ENCODE results near the gene RPS6KC1. TPM values are rescaled to one million over a fixed set of nuclear protein-coding genes. Genes with fewer than 3 reads are reported as not detected.
"Not testable (repeated sequence)": the region's sequence is repeated elsewhere in the genome, so short reads cannot be mapped to it uniquely, and the experiment has no call there.

RPS6KC1 gene
- total and polyA plus RNA-seq, 2 donors from 2014 or later, result 6.3 to 13.8 TPM

DNA sequence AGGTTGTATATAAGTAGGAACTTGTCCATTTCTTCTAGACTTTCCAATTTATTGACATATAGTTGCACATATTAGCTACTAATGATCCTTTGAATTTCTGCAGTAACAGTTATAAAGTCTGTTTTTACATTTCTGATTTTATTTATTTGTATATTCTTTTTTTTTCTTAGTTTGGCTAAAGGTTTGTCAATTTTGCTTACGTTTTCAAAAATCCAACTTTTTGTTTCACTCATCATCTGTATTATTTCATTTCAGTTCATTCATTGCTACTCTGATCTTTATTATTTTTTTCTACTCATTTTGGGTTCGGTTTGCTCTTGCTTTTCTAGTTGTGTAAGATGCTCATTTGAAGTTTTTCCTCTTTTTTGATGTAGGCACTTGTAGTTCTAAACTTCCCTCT, 97.9 kb downstream of the RPS6KC1 start:
- no peak for DNase-seq
- TF ChIP-seq, protein P1, sequence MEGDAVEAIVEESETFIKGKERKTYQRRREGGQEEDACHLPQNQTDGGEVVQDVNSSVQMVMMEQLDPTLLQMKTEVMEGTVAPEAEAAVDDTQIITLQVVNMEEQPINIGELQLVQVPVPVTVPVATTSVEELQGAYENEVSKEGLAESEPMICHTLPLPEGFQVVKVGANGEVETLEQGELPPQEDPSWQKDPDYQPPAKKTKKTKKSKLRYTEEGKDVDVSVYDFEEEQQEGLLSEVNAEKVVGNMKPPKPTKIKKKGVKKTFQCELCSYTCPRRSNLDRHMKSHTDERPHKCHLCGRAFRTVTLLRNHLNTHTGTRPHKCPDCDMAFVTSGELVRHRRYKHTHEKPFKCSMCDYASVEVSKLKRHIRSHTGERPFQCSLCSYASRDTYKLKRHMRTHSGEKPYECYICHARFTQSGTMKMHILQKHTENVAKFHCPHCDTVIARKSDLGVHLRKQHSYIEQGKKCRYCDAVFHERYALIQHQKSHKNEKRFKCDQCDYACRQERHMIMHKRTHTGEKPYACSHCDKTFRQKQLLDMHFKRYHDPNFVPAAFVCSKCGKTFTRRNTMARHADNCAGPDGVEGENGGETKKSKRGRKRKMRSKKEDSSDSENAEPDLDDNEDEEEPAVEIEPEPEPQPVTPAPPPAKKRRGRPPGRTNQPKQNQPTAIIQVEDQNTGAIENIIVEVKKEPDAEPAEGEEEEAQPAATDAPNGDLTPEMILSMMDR (IDR thresholded peaks at IDR 0.05; ENCODE audit: borderline replicate concordance, extremely low read depth, insufficient read depth), result no peak
- H3K9me3 ChIP-seq (ENCODE audit: control insufficient read depth in 2 of 3, insufficient read depth in 1 of 3, low read length in 3 of 3), result peaks cover 0 to 4% (median 0%) of the 10 kb centered on the region in 3 donors
- H3K27ac ChIP-seq (ENCODE audit: low read depth in 2 of 2, low read length in 2 of 2), result no peak overlapping the region
- intact Hi-C loops (cut with DNase I), result no loop called here
- H3K27me3 ChIP-seq (ENCODE audit: control insufficient read depth, insufficient read depth, low read length), result no peaks in the 10 kb centered on the region
- no peaks in the 10 kb centered on the region for H3K4me1 ChIP-seq (ENCODE audit: control insufficient read depth in 2 of 3, insufficient read depth in 2 of 3, low read depth in 1 of 3, low read length in 3 of 3)
- no peak overlapping the region for H3K9ac ChIP-seq (ENCODE audit: low read length in 3 of 3)
- H3K4me3 ChIP-seq (ENCODE audit: low read length in 3 of 3), result no peak overlapping the region
- no peaks in the 10 kb centered on the region for H3K36me3 ChIP-seq (ENCODE audit: control insufficient read depth in 2 of 3, insufficient read depth in 3 of 3, low read length in 3 of 3)
- no peak for FAIRE-seq

DNA sequence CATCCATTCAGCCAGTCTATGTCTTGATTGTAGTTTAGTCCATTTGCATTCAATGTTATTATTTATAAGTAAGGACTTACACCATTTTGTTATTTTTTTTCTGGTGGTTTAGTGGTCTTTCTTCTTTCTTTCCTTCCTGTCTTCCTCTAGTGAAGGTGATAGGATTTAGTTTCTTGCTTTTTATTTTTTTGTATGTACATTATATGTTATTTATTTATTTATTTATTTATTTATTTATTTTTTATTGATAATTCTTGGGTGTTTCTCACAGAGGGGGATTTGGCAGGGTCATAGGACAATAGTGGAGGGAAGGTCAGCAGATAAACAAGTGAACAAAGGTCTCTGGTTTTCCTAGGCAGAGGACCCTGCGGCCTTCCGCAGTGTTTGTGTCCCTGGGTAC, 99.0 kb downstream of the RPS6KC1 start:
- H3K4me3 ChIP-seq (ENCODE audit: low read length in 3 of 3); H3K27ac ChIP-seq (ENCODE audit: low read depth in 2 of 2, low read length in 2 of 2); intact Hi-C loops (cut with DNase I); H3K9me3 ChIP-seq (ENCODE audit: control insufficient read depth in 2 of 3, insufficient read depth in 1 of 3, low read length in 3 of 3); H3K9ac ChIP-seq (ENCODE audit: low read length in 3 of 3); H3K4me1 ChIP-seq (ENCODE audit: control insufficient read depth in 2 of 3, insufficient read depth in 2 of 3, low read depth in 1 of 3, low read length in 3 of 3); DNase-seq; H3K36me3 ChIP-seq (ENCODE audit: control insufficient read depth in 2 of 3, insufficient read depth in 3 of 3, low read length in 3 of 3); H3K27me3 ChIP-seq (ENCODE audit: control insufficient read depth, insufficient read depth, low read length); FAIRE-seq: not testable (repeated sequence)

DNA sequence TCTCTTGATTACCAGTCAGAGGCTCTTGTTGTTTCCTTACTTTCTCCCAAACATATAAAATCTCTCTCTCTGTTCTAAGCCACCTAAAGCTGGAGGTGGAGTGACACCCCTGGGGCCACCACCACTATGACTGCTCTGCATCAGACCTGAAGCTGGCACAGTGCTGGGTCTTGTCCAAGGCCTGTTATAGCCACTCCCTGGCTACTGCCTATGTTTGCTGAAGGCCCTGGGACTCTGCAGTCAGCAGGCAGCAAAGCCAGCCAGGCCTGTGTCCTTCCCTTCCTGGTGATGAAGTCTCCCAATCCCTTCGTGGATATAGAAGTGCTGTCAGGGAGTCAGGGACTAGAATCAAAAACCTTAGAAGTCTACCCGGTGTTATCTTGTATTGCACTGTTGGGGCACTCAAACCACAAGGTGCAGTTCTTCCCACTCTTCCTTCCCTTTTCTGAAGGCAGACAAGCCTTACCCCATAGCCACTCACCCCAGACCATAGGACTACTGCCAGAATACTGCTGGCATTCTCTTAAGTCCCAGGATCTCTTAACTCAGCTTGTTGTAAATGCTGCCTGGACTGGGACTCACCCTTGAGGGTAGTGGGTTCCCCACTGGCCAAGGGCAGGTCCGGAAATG, 103.1 kb downstream of the RPS6KC1 start:
- TF ChIP-seq, protein P1 (IDR thresholded peaks at IDR 0.05; ENCODE audit: borderline replicate concordance, extremely low read depth, insufficient read depth), result no peak

DNA sequence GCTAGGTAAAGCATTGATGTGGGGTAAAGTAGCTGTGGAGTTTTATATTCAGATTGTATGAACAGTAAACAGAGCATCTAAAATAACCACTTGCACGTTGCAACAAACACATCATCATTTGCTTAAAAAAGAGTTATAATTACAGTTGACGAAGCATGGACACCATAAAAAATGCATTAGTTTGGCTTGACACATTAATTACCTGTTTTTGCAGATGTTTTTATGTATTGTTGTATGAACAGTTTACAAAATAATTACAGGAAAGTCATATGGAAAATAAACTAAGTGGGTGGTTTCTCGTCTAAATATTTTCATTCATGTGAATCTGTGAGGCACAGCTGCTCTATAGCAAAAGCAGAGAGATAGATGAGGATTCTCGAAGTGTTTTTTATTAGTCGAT, 108.3 kb downstream of the RPS6KC1 start:
- no peaks in the 10 kb centered on the region for H3K4me1 ChIP-seq (ENCODE audit: control insufficient read depth in 2 of 3, insufficient read depth in 2 of 3, low read depth in 1 of 3, low read length in 3 of 3)
- intact Hi-C loops (cut with DNase I), result no loop called here
- TF ChIP-seq, protein P1 (IDR thresholded peaks at IDR 0.05; ENCODE audit: borderline replicate concordance, extremely low read depth, insufficient read depth), result no peak
- H3K27ac ChIP-seq (ENCODE audit: low read depth in 2 of 2, low read length in 2 of 2), result no peak overlapping the region
- no peak overlapping the region for H3K9ac ChIP-seq (ENCODE audit: low read length in 3 of 3)
- H3K9me3 ChIP-seq (ENCODE audit: control insufficient read depth in 2 of 3, insufficient read depth in 1 of 3, low read length in 3 of 3), result no peaks in the 10 kb centered on the region
- H3K36me3 ChIP-seq (ENCODE audit: control insufficient read depth in 2 of 3, insufficient read depth in 3 of 3, low read length in 3 of 3), result no peaks in the 10 kb centered on the region
- DNase-seq, result no peak
- H3K4me3 ChIP-seq (ENCODE audit: low read length in 3 of 3), result no peak overlapping the region
- no peaks in the 10 kb centered on the region for H3K27me3 ChIP-seq (ENCODE audit: control insufficient read depth, insufficient read depth, low read length)
- no peak for FAIRE-seq

More for the DNA sequence above, 103.1 kb downstream of the RPS6KC1 start:
- intact Hi-C loops (cut with DNase I), result no loop called here
- H3K9me3 ChIP-seq (ENCODE audit: control insufficient read depth in 2 of 3, insufficient read depth in 1 of 3, low read length in 3 of 3), result no peaks in the 10 kb centered on the region
- FAIRE-seq, result no peak
- H3K27me3 ChIP-seq (ENCODE audit: control insufficient read depth, insufficient read depth, low read length), result no peaks in the 10 kb centered on the region
- DNase-seq, result no peak
- H3K27ac ChIP-seq (ENCODE audit: low read depth in 2 of 2, low read length in 2 of 2), result no peak overlapping the region
- H3K36me3 ChIP-seq (ENCODE audit: control insufficient read depth in 2 of 3, insufficient read depth in 3 of 3, low read length in 3 of 3), result no peaks in the 10 kb centered on the region
- no peak overlapping the region for H3K9ac ChIP-seq (ENCODE audit: low read length in 3 of 3)
- H3K4me1 ChIP-seq (ENCODE audit: control insufficient read depth in 2 of 3, insufficient read depth in 2 of 3, low read depth in 1 of 3, low read length in 3 of 3), result no peaks in the 10 kb centered on the region
- no peak overlapping the region for H3K4me3 ChIP-seq (ENCODE audit: low read length in 3 of 3)

DNA sequence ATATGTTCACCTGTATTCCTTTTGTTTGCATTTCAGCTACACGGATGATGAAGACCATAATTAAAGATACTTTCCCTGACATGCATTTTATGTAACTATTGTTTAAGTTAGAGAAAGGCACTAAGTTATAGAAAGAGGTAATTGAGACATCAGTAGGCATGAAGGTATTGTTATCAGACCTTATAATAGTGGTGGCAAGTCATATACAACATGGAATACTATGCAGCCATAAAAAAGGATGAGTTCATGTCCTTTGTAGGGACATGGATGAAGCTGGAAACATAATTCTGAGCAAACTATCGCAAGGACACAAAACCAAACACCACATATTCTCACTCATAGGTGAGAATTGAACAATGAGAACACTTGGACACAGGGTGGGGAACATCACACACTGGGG, 109.4 kb downstream of the RPS6KC1 start:
- H3K27ac ChIP-seq (ENCODE audit: low read depth in 2 of 2, low read length in 2 of 2); FAIRE-seq; H3K4me3 ChIP-seq (ENCODE audit: low read length in 3 of 3); H3K9ac ChIP-seq (ENCODE audit: low read length in 3 of 3); DNase-seq; H3K9me3 ChIP-seq (ENCODE audit: control insufficient read depth in 2 of 3, insufficient read depth in 1 of 3, low read length in 3 of 3); intact Hi-C loops (cut with DNase I); H3K4me1 ChIP-seq (ENCODE audit: control insufficient read depth in 2 of 3, insufficient read depth in 2 of 3, low read depth in 1 of 3, low read length in 3 of 3); H3K36me3 ChIP-seq (ENCODE audit: control insufficient read depth in 2 of 3, insufficient read depth in 3 of 3, low read length in 3 of 3); H3K27me3 ChIP-seq (ENCODE audit: control insufficient read depth, insufficient read depth, low read length): not testable (repeated sequence)
